ENCODE results near the gene GRPEL1. TPM values are rescaled to one million over a fixed set of nuclear protein-coding genes. Genes with fewer than 3 reads are reported as not detected.

Gene GRPEL1
- 31.5 and 43.9 TPM in 2 replicates for total RNA-seq

- no peaks in the 10 kb centered on the region for H3K36me3 ChIP-seq (ENCODE audit: control insufficient read depth, insufficient read depth, low read length)
- DNase-seq (ENCODE audit: low read depth), result peak; percentile 94
- H3K4me3 ChIP-seq (ENCODE audit: low read depth, low read length), result peak within 1 kb of the TSS; percentile 92
- no peak for TF ChIP-seq CTCF (IDR thresholded peaks at IDR 0.05; ENCODE audit: insufficient read depth, low read length, poor library complexity, severe bottlenecking)
- H3K27me3 ChIP-seq (ENCODE audit: control insufficient read depth, insufficient read depth, low read length), result peaks cover 2% of the 10 kb centered on the region
Observed at GRCh38 chr4:7067452-7068278, at the start of gene GRPEL1. Gene GRPEL1, minus strand, starts transcription at chr4:7068064. Its CDS starts 32 bp downstream, at chr4:7068032.

- Histone ChIP-seq H3K36me3 (ENCODE audit: control insufficient read depth, insufficient read depth, low read length) (no peaks in the 10 kb centered on the region), H3K4me3 (ENCODE audit: low read depth, low read length) (no peak overlapping the region), H3K27me3 (ENCODE audit: control insufficient read depth, insufficient read depth, low read length) (peaks cover 37% of the 10 kb centered on the region)
- no peak for TF ChIP-seq CTCF (IDR thresholded peaks at IDR 0.05; ENCODE audit: insufficient read depth, low read length, poor library complexity, severe bottlenecking)
- no peak for DNase-seq (ENCODE audit: low read depth)
Observed at GRCh38 chr4:7116705-7117104, 48.8 kb upstream of the GRPEL1 start.

- H3K36me3 ChIP-seq (ENCODE audit: control insufficient read depth, insufficient read depth, low read length), result no peaks in the 10 kb centered on the region
- no peak for DNase-seq (ENCODE audit: low read depth)
- no peak overlapping the region for H3K4me3 ChIP-seq (ENCODE audit: low read depth, low read length)
- TF ChIP-seq CTCF (IDR thresholded peaks at IDR 0.05; ENCODE audit: insufficient read depth, low read length, poor library complexity, severe bottlenecking), result no peak
- peaks cover 31% of the 10 kb centered on the region for H3K27me3 ChIP-seq (ENCODE audit: control insufficient read depth, insufficient read depth, low read length)
Observed at GRCh38 chr4:7115557-7116340, 47.9 kb upstream of the GRPEL1 start.

- H3K4me3 ChIP-seq (ENCODE audit: low read depth, low read length), result no peak overlapping the region
- DNase-seq (ENCODE audit: low read depth), result no peak
- H3K36me3 ChIP-seq (ENCODE audit: control insufficient read depth, insufficient read depth, low read length), result no peaks in the 10 kb centered on the region
- peaks cover 15% of the 10 kb centered on the region for H3K27me3 ChIP-seq (ENCODE audit: control insufficient read depth, insufficient read depth, low read length)
- no peak for TF ChIP-seq CTCF (IDR thresholded peaks at IDR 0.05; ENCODE audit: insufficient read depth, low read length, poor library complexity, severe bottlenecking)
Observed at GRCh38 chr4:7112656-7113055, 44.8 kb upstream of the GRPEL1 start.

- no peaks in the 10 kb centered on the region for H3K36me3 ChIP-seq (ENCODE audit: control insufficient read depth, insufficient read depth, low read length)
- no peak for DNase-seq (ENCODE audit: low read depth)
- no peak overlapping the region for H3K4me3 ChIP-seq (ENCODE audit: low read depth, low read length)
- peaks cover 11% of the 10 kb centered on the region for H3K27me3 ChIP-seq (ENCODE audit: control insufficient read depth, insufficient read depth, low read length)
- no peak for TF ChIP-seq CTCF (IDR thresholded peaks at IDR 0.05; ENCODE audit: insufficient read depth, low read length, poor library complexity, severe bottlenecking)
Observed at GRCh38 chr4:7111441-7111840, 43.6 kb upstream of the GRPEL1 start.

All from kidney epithelial cell (primary cell).